ENCODE data around the gene SEMA3A. TPM values are rescaled to one million over a fixed set of nuclear protein-coding genes. Genes with fewer than 3 reads are reported as not detected.

Gene SEMA3A
- total RNA-seq, 1 experiment from 2014 or later = 32.2 TPM

DNA sequence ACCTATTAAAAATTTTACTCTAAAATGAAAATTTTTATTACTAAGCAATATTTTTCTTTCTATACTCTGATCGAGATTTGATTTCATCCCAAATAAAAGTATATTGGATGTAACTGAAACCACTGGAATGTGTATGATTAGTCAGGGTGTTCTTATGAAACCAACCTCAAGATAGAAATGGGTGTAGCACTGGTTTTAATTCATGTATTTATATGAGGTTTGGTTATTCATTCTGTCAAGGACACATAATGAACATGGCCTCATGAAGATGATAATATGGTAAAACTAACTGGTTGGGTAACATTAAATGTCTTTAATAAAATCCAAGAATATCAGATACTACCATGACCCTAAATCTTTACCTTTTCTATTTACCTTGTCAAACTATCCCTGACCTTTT, 197.7 kb downstream of the SEMA3A start:
- ChIA-PET POLR2A (no interaction called here), CTCF (no interaction called here)
- ATAC-seq (no peak), DNase-seq (ENCODE audit: low spot score) (no peak)
- H3K4me1 Mint-ChIP-seq = peaks cover 18% of the 10 kb centered on the region
- peaks cover 19% of the 10 kb centered on the region for H3K36me3 Mint-ChIP-seq
- H3K27ac Mint-ChIP-seq = no peak overlapping the region
- H3K27me3 Mint-ChIP-seq (ENCODE audit: low read depth) = no peaks in the 10 kb centered on the region
- no peak overlapping the region for H3K4me3 Mint-ChIP-seq
- H3K9me3 Mint-ChIP-seq = peaks cover 10% of the 10 kb centered on the region; the same call in 1 of the 2 replicates
- TF ChIP-seq, protein P1, sequence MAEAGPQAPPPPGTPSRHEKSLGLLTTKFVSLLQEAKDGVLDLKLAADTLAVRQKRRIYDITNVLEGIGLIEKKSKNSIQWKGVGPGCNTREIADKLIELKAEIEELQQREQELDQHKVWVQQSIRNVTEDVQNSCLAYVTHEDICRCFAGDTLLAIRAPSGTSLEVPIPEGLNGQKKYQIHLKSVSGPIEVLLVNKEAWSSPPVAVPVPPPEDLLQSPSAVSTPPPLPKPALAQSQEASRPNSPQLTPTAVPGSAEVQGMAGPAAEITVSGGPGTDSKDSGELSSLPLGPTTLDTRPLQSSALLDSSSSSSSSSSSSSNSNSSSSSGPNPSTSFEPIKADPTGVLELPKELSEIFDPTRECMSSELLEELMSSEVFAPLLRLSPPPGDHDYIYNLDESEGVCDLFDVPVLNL (CRISPR knock-in tag; IDR thresholded peaks at IDR 0.05; ENCODE audit: borderline replicate concordance, low read depth) = no peak
- TF ChIP-seq ZNF219 (CRISPR knock-in tag; IDR thresholded peaks at IDR 0.05; ENCODE audit: borderline replicate concordance) (no peak), JAZF1 (CRISPR knock-in tag; IDR thresholded peaks at IDR 0.05) (no peak), MXD4 (CRISPR knock-in tag; IDR thresholded peaks at IDR 0.05; ENCODE audit: borderline replicate concordance) (no peak)
- TF ChIP-seq, protein P2, sequence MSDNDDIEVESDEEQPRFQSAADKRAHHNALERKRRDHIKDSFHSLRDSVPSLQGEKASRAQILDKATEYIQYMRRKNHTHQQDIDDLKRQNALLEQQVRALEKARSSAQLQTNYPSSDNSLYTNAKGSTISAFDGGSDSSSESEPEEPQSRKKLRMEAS (CRISPR knock-in tag; IDR thresholded peaks at IDR 0.05) = no peak
- TF ChIP-seq, protein P3, sequence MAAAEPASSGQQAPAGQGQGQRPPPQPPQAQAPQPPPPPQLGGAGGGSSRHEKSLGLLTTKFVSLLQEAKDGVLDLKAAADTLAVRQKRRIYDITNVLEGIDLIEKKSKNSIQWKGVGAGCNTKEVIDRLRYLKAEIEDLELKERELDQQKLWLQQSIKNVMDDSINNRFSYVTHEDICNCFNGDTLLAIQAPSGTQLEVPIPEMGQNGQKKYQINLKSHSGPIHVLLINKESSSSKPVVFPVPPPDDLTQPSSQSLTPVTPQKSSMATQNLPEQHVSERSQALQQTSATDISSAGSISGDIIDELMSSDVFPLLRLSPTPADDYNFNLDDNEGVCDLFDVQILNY (CRISPR knock-in tag; IDR thresholded peaks at IDR 0.05) = no peak

DNA sequence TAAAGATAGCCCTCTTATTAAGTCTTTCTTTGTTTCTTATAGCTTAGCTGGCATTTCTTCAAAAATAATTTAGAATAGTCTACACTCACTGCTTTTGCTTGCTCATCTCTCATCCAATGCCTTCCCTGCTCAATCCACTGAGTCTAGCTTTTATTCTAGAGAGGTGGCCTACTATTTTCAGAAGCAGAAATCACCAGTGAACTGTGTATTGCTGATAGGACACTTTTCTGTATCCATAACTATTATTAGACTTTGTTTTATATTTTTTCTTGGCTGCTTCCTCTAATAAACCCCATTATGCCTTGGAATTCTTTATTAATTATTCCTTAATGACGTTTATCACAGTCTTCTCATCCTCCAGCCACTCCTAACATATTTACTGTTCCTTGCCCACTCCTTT, 206.8 kb downstream of the SEMA3A start:
- ChIA-PET CTCF (no interaction called here), POLR2A (no interaction called here)
- 0 out of 2 replicates have a peak, but pooled peaks cover 3% of the 10 kb centered on the region for H3K9me3 Mint-ChIP-seq
- peaks cover 6% of the 10 kb centered on the region for H3K36me3 Mint-ChIP-seq
- no peak for TF ChIP-seq NFATC4 (CRISPR knock-in tag; IDR thresholded peaks at IDR 0.05)
- no peak overlapping the region for H3K4me3 Mint-ChIP-seq
- no peaks in the 10 kb centered on the region for H3K27me3 Mint-ChIP-seq (ENCODE audit: low read depth)
- H3K4me1 Mint-ChIP-seq = no peaks in the 10 kb centered on the region
- ATAC-seq (no peak), DNase-seq (ENCODE audit: low spot score) (no peak)
- H3K27ac Mint-ChIP-seq = no peak overlapping the region

DNA sequence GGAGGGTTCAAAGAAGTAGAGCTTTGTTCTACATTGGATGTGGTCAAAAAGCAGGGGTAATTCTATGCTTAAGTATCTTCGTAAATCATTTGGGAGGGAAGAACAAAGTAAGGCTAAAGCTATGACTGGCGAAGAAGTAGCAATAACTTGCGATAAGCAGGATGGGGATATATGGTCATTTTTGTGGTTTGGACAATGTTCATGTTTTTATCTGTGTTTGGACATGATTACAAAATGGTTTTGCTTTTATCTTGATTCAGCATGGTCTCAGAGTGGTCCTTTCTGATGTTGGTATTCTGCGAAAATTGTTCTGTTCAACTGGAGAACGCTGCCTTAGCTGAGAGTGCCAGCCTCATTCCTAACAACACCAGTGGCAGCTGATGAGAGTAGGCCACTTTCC, 208.8 kb downstream of the SEMA3A start:
- Mint-ChIP-seq H3K9me3 (peaks cover 11% of the 10 kb centered on the region; the same call in 1 of the 2 replicates), H3K27me3 (ENCODE audit: low read depth) (no peaks in the 10 kb centered on the region), H3K4me1 (no peaks in the 10 kb centered on the region), H3K36me3 (peaks cover 16% of the 10 kb centered on the region), H3K4me3 (no peak overlapping the region), H3K27ac (no peak overlapping the region)
- no peak for ATAC-seq
- POLR2A ChIA-PET = no interaction called here
- no peak for DNase-seq (ENCODE audit: low spot score)
- CTCF ChIA-PET = interaction anchor here (0.6 kb wide), 1 partner anchor 383 kb away, joined by 3 read pairs; no protein-coding TSS in a partner anchor
- TF ChIP-seq CREM (CRISPR knock-in tag; IDR thresholded peaks at IDR 0.05) (no peak), PRRX2 (CRISPR knock-in tag; IDR thresholded peaks at IDR 0.05) (no peak), SMAD4 (CRISPR knock-in tag; IDR thresholded peaks at IDR 0.05) (no peak), SP1 (CRISPR knock-in tag; conservative IDR thresholded peaks at IDR 0.05) (no peak), NR3C1 (CRISPR knock-in tag; conservative IDR thresholded peaks at IDR 0.05; ENCODE audit: low read depth) (no peak), ELF4 (CRISPR knock-in tag; IDR thresholded peaks at IDR 0.05; ENCODE audit: low read depth) (no peak), GABPB1 (CRISPR knock-in tag; IDR thresholded peaks at IDR 0.05) (no peak), RORB (CRISPR knock-in tag; IDR thresholded peaks at IDR 0.05) (no peak), MYBL2 (CRISPR knock-in tag; IDR thresholded peaks at IDR 0.05) (no peak), KAT7 (CRISPR knock-in tag; IDR thresholded peaks at IDR 0.05; ENCODE audit: borderline replicate concordance) (no peak)
- TF ChIP-seq, protein P4, sequence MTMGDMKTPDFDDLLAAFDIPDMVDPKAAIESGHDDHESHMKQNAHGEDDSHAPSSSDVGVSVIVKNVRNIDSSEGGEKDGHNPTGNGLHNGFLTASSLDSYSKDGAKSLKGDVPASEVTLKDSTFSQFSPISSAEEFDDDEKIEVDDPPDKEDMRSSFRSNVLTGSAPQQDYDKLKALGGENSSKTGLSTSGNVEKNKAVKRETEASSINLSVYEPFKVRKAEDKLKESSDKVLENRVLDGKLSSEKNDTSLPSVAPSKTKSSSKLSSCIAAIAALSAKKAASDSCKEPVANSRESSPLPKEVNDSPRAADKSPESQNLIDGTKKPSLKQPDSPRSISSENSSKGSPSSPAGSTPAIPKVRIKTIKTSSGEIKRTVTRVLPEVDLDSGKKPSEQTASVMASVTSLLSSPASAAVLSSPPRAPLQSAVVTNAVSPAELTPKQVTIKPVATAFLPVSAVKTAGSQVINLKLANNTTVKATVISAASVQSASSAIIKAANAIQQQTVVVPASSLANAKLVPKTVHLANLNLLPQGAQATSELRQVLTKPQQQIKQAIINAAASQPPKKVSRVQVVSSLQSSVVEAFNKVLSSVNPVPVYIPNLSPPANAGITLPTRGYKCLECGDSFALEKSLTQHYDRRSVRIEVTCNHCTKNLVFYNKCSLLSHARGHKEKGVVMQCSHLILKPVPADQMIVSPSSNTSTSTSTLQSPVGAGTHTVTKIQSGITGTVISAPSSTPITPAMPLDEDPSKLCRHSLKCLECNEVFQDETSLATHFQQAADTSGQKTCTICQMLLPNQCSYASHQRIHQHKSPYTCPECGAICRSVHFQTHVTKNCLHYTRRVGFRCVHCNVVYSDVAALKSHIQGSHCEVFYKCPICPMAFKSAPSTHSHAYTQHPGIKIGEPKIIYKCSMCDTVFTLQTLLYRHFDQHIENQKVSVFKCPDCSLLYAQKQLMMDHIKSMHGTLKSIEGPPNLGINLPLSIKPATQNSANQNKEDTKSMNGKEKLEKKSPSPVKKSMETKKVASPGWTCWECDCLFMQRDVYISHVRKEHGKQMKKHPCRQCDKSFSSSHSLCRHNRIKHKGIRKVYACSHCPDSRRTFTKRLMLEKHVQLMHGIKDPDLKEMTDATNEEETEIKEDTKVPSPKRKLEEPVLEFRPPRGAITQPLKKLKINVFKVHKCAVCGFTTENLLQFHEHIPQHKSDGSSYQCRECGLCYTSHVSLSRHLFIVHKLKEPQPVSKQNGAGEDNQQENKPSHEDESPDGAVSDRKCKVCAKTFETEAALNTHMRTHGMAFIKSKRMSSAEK (CRISPR knock-in tag; IDR thresholded peaks at IDR 0.05; ENCODE audit: borderline replicate concordance) = no peak
- TF ChIP-seq, protein P5, sequence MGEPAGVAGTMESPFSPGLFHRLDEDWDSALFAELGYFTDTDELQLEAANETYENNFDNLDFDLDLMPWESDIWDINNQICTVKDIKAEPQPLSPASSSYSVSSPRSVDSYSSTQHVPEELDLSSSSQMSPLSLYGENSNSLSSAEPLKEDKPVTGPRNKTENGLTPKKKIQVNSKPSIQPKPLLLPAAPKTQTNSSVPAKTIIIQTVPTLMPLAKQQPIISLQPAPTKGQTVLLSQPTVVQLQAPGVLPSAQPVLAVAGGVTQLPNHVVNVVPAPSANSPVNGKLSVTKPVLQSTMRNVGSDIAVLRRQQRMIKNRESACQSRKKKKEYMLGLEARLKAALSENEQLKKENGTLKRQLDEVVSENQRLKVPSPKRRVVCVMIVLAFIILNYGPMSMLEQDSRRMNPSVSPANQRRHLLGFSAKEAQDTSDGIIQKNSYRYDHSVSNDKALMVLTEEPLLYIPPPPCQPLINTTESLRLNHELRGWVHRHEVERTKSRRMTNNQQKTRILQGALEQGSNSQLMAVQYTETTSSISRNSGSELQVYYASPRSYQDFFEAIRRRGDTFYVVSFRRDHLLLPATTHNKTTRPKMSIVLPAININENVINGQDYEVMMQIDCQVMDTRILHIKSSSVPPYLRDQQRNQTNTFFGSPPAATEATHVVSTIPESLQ (CRISPR knock-in tag; IDR thresholded peaks at IDR 0.05) = no peak
- TF ChIP-seq, protein P2 (CRISPR knock-in tag; IDR thresholded peaks at IDR 0.05) = no peak
- TF ChIP-seq, protein P6, sequence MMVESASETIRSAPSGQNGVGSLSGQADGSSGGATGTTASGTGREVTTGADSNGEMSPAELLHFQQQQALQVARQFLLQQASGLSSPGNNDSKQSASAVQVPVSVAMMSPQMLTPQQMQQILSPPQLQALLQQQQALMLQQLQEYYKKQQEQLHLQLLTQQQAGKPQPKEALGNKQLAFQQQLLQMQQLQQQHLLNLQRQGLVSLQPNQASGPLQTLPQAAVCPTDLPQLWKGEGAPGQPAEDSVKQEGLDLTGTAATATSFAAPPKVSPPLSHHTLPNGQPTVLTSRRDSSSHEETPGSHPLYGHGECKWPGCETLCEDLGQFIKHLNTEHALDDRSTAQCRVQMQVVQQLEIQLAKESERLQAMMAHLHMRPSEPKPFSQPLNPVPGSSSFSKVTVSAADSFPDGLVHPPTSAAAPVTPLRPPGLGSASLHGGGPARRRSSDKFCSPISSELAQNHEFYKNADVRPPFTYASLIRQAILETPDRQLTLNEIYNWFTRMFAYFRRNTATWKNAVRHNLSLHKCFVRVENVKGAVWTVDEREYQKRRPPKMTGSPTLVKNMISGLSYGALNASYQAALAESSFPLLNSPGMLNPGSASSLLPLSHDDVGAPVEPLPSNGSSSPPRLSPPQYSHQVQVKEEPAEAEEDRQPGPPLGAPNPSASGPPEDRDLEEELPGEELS (CRISPR knock-in tag; IDR thresholded peaks at IDR 0.05) = no peak
- TF ChIP-seq, protein P7, sequence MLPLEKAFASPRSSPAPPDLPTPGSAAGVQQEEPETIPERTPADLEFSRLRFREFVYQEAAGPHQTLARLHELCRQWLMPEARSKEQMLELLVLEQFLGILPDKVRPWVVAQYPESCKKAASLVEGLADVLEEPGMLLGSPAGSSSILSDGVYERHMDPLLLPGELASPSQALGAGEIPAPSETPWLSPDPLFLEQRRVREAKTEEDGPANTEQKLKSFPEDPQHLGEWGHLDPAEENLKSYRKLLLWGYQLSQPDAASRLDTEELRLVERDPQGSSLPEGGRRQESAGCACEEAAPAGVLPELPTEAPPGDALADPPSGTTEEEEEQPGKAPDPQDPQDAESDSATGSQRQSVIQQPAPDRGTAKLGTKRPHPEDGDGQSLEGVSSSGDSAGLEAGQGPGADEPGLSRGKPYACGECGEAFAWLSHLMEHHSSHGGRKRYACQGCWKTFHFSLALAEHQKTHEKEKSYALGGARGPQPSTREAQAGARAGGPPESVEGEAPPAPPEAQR (CRISPR knock-in tag; IDR thresholded peaks at IDR 0.05) = no peak
